NB4 (cell line): ENCODE results near the gene FRMD1.

Experiments used
- DNase-seq: peaks from one replicate; pipeline ENCODE4 v3.0.0; 2010; ENCODE audit warnings: low read depth
- H3K4me3 ChIP-seq: one replicate; pipeline ENCODE4 v1.5.1; 2011; ENCODE audit warnings: mild to moderate bottlenecking, low read depth, low read length, moderate library complexity
- MYC ChIP-seq: IDR thresholded peaks from 2 replicates; pipeline ENCODE4 v1.6.1; 2011; ENCODE audit warnings: low read depth, low read length
- POLR2A ChIP-seq: IDR thresholded peaks from 2 replicates; pipeline ENCODE4 v1.6.1; 2011; ENCODE audit warnings: mild to moderate bottlenecking; ENCODE audit not compliant: insufficient read length; ENCODE audit errors: extremely low read depth
- TF ChIP-seq, protein P1 (sequence below): IDR thresholded peaks from one replicate; pipeline ENCODE4 v1.5.1; 2012; ENCODE audit warnings: low read depth, low read length
- TF ChIP-seq, protein P2 (sequence below): IDR thresholded peaks from 2 replicates; pipeline ENCODE4 v1.6.1; 2011; ENCODE audit warnings: low read depth, low read length

Gene FRMD1

DNA sequence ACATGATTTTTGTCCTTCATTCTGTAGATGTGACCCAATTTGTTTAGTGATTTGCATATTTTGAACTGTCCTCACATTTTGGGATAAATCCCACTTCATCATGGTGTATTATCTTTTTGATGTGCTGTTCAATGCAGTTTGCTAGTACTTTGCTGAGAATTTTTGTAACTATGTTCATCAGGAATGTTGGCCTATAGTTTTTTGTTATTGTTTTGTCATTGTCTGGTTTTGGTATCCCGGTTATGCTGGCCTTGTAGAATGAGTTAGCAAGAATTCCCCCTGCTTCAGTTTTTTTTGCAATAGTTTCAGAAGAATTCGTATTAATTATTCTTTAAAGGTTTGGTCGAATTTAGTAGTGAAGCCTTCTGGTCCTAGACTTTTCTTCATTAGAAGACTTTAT lies 69.7 kb downstream of the FRMD1 start:
- H3K4me3 ChIP-seq, result no peak overlapping the region
- DNase-seq, result no peak
- TF ChIP-seq, protein P1, sequence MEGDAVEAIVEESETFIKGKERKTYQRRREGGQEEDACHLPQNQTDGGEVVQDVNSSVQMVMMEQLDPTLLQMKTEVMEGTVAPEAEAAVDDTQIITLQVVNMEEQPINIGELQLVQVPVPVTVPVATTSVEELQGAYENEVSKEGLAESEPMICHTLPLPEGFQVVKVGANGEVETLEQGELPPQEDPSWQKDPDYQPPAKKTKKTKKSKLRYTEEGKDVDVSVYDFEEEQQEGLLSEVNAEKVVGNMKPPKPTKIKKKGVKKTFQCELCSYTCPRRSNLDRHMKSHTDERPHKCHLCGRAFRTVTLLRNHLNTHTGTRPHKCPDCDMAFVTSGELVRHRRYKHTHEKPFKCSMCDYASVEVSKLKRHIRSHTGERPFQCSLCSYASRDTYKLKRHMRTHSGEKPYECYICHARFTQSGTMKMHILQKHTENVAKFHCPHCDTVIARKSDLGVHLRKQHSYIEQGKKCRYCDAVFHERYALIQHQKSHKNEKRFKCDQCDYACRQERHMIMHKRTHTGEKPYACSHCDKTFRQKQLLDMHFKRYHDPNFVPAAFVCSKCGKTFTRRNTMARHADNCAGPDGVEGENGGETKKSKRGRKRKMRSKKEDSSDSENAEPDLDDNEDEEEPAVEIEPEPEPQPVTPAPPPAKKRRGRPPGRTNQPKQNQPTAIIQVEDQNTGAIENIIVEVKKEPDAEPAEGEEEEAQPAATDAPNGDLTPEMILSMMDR, result no peak
- TF ChIP-seq POLR2A, result no peak
- TF ChIP-seq, protein P2, sequence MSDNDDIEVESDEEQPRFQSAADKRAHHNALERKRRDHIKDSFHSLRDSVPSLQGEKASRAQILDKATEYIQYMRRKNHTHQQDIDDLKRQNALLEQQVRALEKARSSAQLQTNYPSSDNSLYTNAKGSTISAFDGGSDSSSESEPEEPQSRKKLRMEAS, result no peak
- no peak for TF ChIP-seq MYC

DNA sequence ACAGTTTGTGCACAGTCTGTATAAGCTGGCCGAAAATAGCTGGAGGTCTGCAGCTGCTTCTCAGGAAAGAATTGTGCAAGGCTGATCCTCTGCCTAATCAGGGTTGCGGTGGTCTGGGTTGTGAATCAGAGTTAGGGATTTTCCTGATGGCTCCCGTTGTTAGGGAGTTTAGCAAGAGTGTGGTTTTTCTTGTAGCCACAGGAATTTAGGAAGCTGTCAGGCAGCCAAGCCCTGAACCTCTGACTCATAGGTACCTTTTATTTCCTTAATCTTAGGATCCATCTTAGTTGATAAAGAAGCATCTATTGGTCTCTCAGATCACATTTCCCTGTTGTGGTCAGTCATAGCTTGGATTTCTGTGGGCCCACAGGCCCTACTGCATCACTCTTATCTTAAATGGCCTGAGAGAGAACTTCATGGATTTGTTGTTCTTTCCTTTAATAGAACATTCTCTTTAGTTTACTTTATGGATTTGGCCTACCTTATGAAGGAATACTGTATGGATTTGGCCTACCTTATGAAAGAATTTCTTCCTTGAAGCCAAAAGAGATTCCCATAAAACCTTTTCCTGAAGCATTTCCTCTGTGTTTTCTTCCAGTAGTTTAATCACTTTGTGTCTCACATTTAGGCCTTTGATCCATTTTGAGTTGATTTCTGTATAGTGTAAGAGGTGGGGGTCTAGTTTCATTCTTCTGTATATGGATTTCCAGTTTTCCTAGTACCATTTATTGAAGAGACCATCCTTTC lies 71.2 kb downstream of the FRMD1 start:
- DNase-seq, result peak; percentile 73
- TF ChIP-seq, protein P1, result no peak
- TF ChIP-seq POLR2A (no peak), MYC (no peak)
- TF ChIP-seq, protein P2, result no peak
- H3K4me3 ChIP-seq, result no peak overlapping the region

DNA sequence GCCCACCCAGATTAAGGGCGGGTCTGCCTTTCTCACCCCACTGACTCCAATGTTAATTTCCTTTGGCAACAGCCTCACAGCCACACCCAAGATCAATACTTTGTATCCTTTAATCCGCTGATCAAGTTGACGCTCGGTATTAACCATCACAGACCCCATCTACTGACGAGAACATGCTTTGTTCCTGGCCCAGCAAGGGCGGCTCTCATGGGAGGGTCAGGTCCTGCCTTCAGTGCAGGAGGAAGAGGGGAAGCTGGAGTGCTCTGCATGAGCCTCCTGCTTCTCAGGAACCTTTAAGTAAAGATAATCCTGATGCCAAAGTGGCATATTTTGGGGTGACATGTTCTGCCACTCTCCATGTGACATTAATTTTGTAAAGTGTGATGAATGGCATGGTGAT lies 73.2 kb downstream of the FRMD1 start:
- no peak overlapping the region for H3K4me3 ChIP-seq
- TF ChIP-seq MYC, result no peak
- TF ChIP-seq, protein P2, result no peak
- TF ChIP-seq POLR2A, result no peak
- TF ChIP-seq, protein P1, result no peak
- no peak for DNase-seq

DNA sequence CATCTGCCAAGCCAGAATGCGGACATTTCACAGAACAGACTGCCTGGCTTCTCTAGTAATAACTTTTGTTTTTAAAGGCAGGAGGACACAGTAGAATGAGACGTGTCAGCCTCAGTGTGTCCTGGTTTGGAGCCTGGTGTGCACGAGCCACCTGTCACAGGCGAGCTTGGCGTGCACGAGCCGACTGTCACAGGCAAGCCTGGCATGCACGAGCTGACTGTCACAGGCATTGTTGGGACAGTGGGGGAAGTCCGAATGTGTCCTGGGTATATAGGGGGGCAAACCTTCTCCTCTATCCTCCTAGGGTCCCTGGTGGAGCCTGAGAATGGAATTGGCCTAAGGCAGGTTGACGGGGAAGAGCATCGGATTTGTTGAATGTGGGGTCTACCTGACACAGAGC lies 74.1 kb downstream of the FRMD1 start:
- TF ChIP-seq POLR2A, result no peak
- TF ChIP-seq MYC, result no peak
- TF ChIP-seq, protein P1, result no peak
- TF ChIP-seq, protein P2, result no peak
- no peak overlapping the region for H3K4me3 ChIP-seq
- no peak for DNase-seq

DNA sequence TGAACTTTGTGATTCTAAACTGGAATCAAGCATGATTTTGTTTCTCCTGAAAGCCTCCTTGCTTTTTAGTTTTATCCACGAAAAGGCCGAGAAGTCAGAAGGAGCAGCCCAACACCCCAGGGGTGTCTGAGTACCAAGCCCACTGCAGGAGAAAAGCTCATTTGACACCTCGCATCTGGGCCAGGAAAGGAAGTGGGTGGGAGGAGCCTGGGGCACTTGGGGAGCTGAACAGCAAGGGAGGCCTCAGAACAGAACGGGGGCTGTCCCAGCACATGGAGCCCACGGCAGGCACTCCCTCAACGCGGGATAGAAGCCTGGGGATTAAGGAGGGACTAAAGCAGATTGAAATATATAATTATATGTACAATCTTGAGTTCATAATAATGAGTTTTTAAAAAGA lies 75.0 kb downstream of the FRMD1 start:
- H3K4me3 ChIP-seq, result no peak overlapping the region
- TF ChIP-seq, protein P2, result no peak
- TF ChIP-seq POLR2A (no peak), MYC (no peak)
- TF ChIP-seq, protein P1, result no peak
- DNase-seq, result no peak
